PC-9 (cell line): ENCODE measurements around the gene PRSS1. TPM values are rescaled to one million over a fixed set of nuclear protein-coding genes. Genes with fewer than 3 reads are reported as not detected.

Experiments used
- BruUV-seq: library from RNA; stranded (reverse); fragments of 400-500 nt; replicated peaks from 2 replicates; lab custom pipeline; 2021; lab: Mats Ljungman, UMichigan
- CTCF ChIA-PET: fragments of 300-600 bp; sonication (Branson Sonifier 250); formaldehyde crosslinking; loops from one replicate; lab custom pipeline; 2022; ENCODE audit warnings: antibody characterized with exemption; lab: Charles Lee
- POLR2A ChIA-PET: fragments of 300-600 bp; sonication (Branson Sonifier 250); formaldehyde crosslinking; loops from one replicate; lab custom pipeline; 2022; ENCODE audit warnings: antibody characterized with exemption; ENCODE audit not compliant: unreplicated experiment; lab: Charles Lee
- DNase-seq, 2 experiments: peaks; one replicate each; pipeline versions ENCODE4 v3.0.0 to v3.0.0-alpha.2; 2015 to 2022; ENCODE audit warnings: mixed read lengths in 1 of 2
- H2AFZ ChIP-seq: fragments of 200-600 bp; sonication (generic); 2 replicates; pipeline ENCODE4 v1.8.1; 2017; ENCODE audit warnings: antibody characterized with exemption
- H3F3A ChIP-seq: fragments of 200-600 bp; sonication (generic); 2 replicates; pipeline ENCODE4 v1.8.1; 2017; ENCODE audit warnings: antibody characterized with exemption, mild to moderate bottlenecking, low read depth; ENCODE audit not compliant: insufficient read depth
- H3K27ac ChIP-seq: fragments of 200-600 bp; sonication (generic); 2 replicates; pipeline ENCODE4 v1.6.1; 2016; ENCODE audit warnings: mixed run types
- H3K27me3 ChIP-seq: fragments of 200-600 bp; sonication (generic); 2 replicates; pipeline ENCODE4 v1.6.1; 2016; ENCODE audit warnings: low read depth, mixed run types; ENCODE audit not compliant: insufficient read depth
- H3K36me3 ChIP-seq: fragments of 200-600 bp; sonication (generic); 2 replicates; pipeline ENCODE4 v1.6.1; 2016; ENCODE audit warnings: low read depth, mixed run types
- H3K4me1 ChIP-seq: fragments of 200-600 bp; sonication (generic); replicated peaks from 2 replicates; pipeline ENCODE4 v1.6.1; 2016; ENCODE audit warnings: mixed run types; ENCODE audit not compliant: insufficient read depth
- H3K4me2 ChIP-seq: fragments of 200-600 bp; sonication (generic); 2 replicates; pipeline ENCODE4 v1.6.1; 2017; ENCODE audit warnings: mixed run types
- H3K4me3 ChIP-seq: fragments of 200-600 bp; sonication (generic); 2 replicates; pipeline ENCODE4 v1.6.1; 2016; ENCODE audit warnings: mixed run types
- H3K79me2 ChIP-seq: fragments of 200-600 bp; sonication (generic); 2 replicates; pipeline ENCODE4 v1.6.1; 2017; ENCODE audit warnings: low read depth, mixed run types
- H3K9me2 ChIP-seq: fragments of 200-600 bp; sonication (generic); 2 replicates; pipeline ENCODE4 v1.8.1; 2017; ENCODE audit warnings: mild to moderate bottlenecking; ENCODE audit not compliant: insufficient read depth
- H3K9me3 ChIP-seq: fragments of 200-600 bp; sonication (generic); 2 replicates; pipeline ENCODE4 v1.8.1; 2016; ENCODE audit warnings: low read depth; ENCODE audit not compliant: insufficient read depth
- H4K20me1 ChIP-seq: fragments of 200-600 bp; sonication (generic); 2 replicates; pipeline ENCODE4 v1.8.1; 2017; ENCODE audit not compliant: insufficient read depth
- EZH2 ChIP-seq: fragments of 200-600 bp; sonication (generic); IDR thresholded peaks from 2 replicates; pipeline ENCODE4 v1.8.0; 2017; ENCODE audit warnings: antibody characterized with exemption, low read depth
- intact Hi-C: fragments of 100-400 bp; cut with micrococcal nuclease; formaldehyde crosslinking; loops from one replicate; pipeline ENCODE4 v1.10.0; 2022; ENCODE audit not compliant: unreplicated experiment
- total RNA-seq: library from RNA; stranded (reverse); gene quantifications from 2 replicates; pipeline ENCODE4 v1.2.3, GENCODE V29; 2021
- TF ChIP-seq, protein P1 (sequence below): fragments of 200-600 bp; sonication (generic); conservative IDR thresholded peaks from 2 replicates; pipeline ENCODE4 v1.6.1; 2017; ENCODE audit warnings: mixed run types, antibody characterized with exemption, mild to moderate bottlenecking, moderate library complexity

Gene PRSS1
- total RNA-seq, 1 experiment from 2014 or later = 0.94 TPM

- ChIA-PET CTCF (no interaction called here), POLR2A (no interaction called here)
- no peaks in the 10 kb centered on the region for H3K79me2 ChIP-seq
- H3K36me3 ChIP-seq = no peaks in the 10 kb centered on the region
- no peak overlapping the region for H3K4me3 ChIP-seq
- no peaks in the 10 kb centered on the region for H3F3A ChIP-seq
- no peak overlapping the region for H2AFZ ChIP-seq
- H3K4me1 ChIP-seq = no peaks in the 10 kb centered on the region
- no peaks in the 10 kb centered on the region for H3K9me2 ChIP-seq
- H3K9me3 ChIP-seq = no peaks in the 10 kb centered on the region
- intact Hi-C loops = loop anchor here (5.0 kb wide), 1 partner anchor 297 kb away; no protein-coding TSS in a partner anchor
- no peak for DNase-seq
- no peaks in the 10 kb centered on the region for H3K27me3 ChIP-seq
- no TSS peak for BruUV-seq
- H4K20me1 ChIP-seq = no peaks in the 10 kb centered on the region
- H3K4me2 ChIP-seq = no peak overlapping the region
- TF ChIP-seq, protein P1, sequence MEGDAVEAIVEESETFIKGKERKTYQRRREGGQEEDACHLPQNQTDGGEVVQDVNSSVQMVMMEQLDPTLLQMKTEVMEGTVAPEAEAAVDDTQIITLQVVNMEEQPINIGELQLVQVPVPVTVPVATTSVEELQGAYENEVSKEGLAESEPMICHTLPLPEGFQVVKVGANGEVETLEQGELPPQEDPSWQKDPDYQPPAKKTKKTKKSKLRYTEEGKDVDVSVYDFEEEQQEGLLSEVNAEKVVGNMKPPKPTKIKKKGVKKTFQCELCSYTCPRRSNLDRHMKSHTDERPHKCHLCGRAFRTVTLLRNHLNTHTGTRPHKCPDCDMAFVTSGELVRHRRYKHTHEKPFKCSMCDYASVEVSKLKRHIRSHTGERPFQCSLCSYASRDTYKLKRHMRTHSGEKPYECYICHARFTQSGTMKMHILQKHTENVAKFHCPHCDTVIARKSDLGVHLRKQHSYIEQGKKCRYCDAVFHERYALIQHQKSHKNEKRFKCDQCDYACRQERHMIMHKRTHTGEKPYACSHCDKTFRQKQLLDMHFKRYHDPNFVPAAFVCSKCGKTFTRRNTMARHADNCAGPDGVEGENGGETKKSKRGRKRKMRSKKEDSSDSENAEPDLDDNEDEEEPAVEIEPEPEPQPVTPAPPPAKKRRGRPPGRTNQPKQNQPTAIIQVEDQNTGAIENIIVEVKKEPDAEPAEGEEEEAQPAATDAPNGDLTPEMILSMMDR = no peak
- TF ChIP-seq EZH2 = no peak
- no peak overlapping the region for H3K27ac ChIP-seq
Observed at GRCh38 chr7:142709921-142710320, 39.4 kb upstream of the PRSS1 start.

DNA sequence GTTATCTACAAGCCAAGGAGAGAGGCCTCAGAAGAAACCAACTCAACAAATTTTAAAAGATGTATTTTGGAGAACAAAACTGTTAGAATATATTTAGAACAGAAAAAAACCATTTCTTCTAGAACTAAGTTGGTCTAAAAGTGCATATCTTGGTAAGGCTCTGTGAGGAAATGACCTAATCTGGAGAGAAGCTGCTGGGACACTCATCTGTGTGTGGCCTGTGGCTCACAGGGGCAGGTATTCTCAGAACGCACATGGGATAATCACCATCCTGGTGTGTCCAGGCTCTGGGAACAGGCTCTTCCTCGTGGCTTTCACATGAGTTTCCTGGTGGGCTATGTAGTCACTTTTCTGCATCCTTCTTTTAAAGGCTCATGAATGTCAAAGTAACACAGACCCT lies 38.1 kb upstream of the PRSS1 start:
- intact Hi-C loops = loop anchor here (5.0 kb wide), 1 partner anchor 296 kb away; no protein-coding TSS in a partner anchor
- POLR2A ChIA-PET = no interaction called here
- Histone ChIP-seq H3F3A (no peaks in the 10 kb centered on the region), H3K4me3 (no peak overlapping the region), H3K9me2 (no peaks in the 10 kb centered on the region), H3K4me2 (no peak overlapping the region), H3K79me2 (no peaks in the 10 kb centered on the region), H3K4me1 (no peaks in the 10 kb centered on the region), H2AFZ (no peak overlapping the region), H4K20me1 (no peaks in the 10 kb centered on the region), H3K36me3 (no peaks in the 10 kb centered on the region), H3K9me3 (no peaks in the 10 kb centered on the region), H3K27ac (no peak overlapping the region), H3K27me3 (no peaks in the 10 kb centered on the region)
- CTCF ChIA-PET = no interaction called here
- DNase-seq = no peak
- BruUV-seq = no TSS peak
- TF ChIP-seq, protein P1 = no peak
- TF ChIP-seq EZH2 = no peak

GRCh38 chr7:142711746-142712616 lies 37.3 kb upstream of the PRSS1 start:
- TF ChIP-seq, protein P1 = peak; percentile 88
- no peak for TF ChIP-seq EZH2
- peak in 1 of 2 experiments; percentile 54 for DNase-seq
- no peak overlapping the region for H3K27ac ChIP-seq
- H3K27me3 ChIP-seq = no peaks in the 10 kb centered on the region
- H3K4me3 ChIP-seq = no peak overlapping the region
- H4K20me1 ChIP-seq = no peaks in the 10 kb centered on the region
- CTCF ChIA-PET = interaction anchor here (0.7 kb wide), 1 partner anchor 177 kb away, joined by 4 read pairs; no protein-coding TSS in a partner anchor
- POLR2A ChIA-PET = no interaction called here
- no TSS peak for BruUV-seq
- no peaks in the 10 kb centered on the region for H3K79me2 ChIP-seq
- H3K9me2 ChIP-seq = no peaks in the 10 kb centered on the region
- H3K9me3 ChIP-seq = no peaks in the 10 kb centered on the region
- no peaks in the 10 kb centered on the region for H3F3A ChIP-seq
- no peaks in the 10 kb centered on the region for H3K36me3 ChIP-seq
- H2AFZ ChIP-seq = no peak overlapping the region
- intact Hi-C loops = loop anchor here (1.0 to 5.0 kb wide), 2 partner anchors 71 to 295 kb away; no protein-coding TSS in a partner anchor
- no peaks in the 10 kb centered on the region for H3K4me1 ChIP-seq
- no peak overlapping the region for H3K4me2 ChIP-seq
